Measurements from ENCODE around the gene ITPR1.

DNA sequence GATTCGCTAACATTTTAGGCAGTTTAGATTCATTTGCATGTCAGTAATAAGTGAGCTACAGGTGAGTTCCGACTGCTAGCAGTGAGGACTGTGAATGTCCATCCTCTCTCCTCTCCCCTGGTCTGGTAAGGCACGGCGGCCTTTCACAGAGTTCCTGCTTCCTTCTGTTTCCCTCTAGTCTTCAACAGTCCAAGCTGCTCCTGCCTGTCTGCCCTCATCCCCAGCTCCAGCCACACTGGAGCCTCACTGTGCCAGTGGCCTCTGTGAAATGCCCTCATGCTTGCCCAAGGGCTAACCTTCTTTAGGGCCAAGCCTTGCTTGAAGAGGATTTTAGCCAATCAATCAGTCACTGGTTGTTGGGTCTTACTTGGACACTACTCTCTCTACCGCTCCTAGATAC lies 340.3 kb downstream of the ITPR1 start:
- TF ChIP-seq CTCF (conservative IDR thresholded peaks at IDR 0.05; ENCODE audit: low read length) (no peak), EZH2phosphoT487 (IDR thresholded peaks at IDR 0.05; ENCODE audit: borderline replicate concordance, low read depth, low read length) (no peak)
